ENCODE results near the gene LSG1.
"Not testable (repeated sequence)": the region's sequence is repeated elsewhere in the genome, so short reads cannot be mapped to it uniquely, and the experiment has no call there.

LSG1 gene

GRCh38 chr3:194615226-194615625, 56.8 kb downstream of the LSG1 start:
- no peak for DNase-seq

DNA sequence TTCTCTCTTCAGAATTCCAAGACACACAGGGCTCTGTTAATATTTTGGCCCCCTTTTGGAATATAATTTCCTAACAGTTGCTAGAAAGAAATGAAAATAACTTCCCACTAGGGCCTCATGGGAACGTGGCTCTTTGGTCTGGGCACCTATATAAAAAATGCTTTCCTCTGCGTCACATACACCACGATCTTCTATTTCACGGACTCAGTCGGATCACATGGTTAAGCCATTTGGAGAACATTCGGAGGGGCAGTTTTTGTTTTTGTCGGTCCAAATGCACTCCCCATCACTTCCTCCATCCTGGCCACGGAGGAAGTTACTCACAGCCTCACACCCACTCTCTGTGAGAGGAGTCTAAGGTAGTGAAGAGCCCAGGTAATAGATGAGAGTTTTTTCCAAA, 59.8 kb downstream of the LSG1 start:
- DNase-seq = no peak

GRCh38 chr3:194610689-194611088, 61.3 kb downstream of the LSG1 start:
- no peak for DNase-seq

DNA sequence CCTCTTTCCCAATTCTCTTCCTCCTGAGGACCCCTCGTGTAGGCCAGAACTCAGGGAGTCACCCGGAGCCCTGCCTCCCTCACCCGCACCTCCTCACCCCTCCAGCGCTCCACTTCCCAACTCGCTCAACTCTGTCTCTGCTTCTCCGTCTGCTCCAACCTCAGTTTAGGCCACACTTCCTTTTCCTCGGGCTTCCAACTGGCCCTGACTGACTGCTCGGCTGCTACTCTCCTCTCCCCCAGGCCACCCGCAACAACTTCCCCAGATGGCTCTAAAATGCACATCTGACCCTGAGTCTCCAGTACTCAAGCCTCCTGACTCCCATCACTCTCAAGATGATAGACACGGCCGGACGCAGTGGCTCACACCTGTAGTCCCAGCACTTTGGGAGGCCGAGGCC, 62.4 kb downstream of the LSG1 start:
- no peak for DNase-seq

DNA sequence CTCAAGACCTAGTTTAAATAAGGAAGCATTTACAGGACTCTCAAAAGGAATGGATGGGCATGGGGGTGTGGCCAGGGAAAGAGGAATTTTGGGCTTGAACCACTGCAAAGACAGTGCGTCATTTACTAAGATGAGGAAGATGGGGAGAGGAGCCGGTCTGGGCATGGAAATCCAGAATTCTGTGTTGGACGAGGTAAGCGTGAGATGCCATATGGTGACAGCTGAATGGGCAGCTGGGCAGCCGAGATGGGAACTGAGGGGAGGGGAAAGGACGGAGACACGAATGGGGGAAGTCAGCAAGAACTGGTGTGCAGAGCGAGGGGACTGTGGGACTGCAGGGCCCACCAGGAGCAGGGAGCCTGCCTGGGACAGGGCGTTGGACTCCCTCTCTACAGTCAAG, 63.0 kb downstream of the LSG1 start:
- no peak for DNase-seq

DNA sequence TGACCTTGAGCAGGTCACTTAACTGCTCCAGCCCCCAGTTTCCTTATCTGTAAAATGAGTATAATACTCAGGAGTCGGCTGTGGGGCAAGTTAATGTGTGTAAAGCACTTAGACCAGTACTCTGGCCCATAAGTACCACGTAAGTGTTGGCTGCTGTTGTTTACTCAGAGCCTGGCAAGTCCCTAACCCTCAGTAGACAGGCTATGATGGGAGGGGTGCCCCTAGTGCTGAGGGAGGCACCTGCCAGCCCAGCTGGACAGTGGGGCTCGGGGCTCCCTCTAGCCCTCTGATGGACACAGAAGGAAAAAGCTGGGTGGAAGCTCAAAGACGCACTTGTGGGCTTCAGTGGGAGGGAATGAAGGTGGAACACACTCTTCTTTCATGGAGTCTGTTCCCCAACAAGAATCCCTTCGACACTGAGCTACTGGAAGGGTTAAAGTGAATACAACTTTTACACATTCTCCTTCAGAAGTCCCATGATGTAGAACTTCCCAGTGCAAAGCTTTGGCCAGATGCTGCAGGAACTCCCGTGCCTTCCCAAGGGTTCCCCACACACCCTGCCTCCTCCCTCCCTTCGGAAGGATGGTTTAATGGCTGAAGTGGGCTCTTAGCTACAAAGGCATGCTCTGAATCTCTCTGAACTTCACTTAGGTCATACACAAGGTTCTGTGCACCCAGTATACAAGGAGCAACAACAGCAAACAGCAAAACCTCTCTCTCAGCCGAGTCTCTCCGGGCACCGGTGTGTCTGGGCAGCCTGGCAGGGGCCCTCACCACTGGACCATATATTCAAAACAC, 64.2 kb downstream of the LSG1 start:
- no peak for DNase-seq

GRCh38 chr3:194606941-194607340, 65.0 kb downstream of the LSG1 start:
- DNase-seq = no peak

DNA sequence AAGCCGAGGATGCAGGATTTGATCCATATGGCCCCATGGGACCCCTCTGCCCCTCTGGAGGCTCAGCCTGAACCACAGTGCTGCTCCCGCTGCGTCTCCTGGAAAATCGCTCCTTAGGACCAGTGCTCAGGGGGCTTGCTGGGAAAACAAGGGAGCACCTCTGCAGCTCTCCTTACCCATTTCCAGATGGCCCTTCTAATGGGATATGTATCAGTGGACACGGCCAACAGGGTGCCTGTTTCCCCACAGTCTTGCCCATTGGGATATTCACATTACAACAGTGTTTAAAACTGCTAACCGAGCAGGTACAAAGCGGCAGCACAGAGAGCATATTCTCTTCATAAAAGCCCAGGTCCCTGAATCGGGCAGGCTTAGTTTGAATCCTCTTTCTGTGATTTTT, 65.8 kb downstream of the LSG1 start:
- DNase-seq = no peak

GRCh38 chr3:194605314-194605713, 66.7 kb downstream of the LSG1 start:
- not testable (repeated sequence) for DNase-seq

GRCh38 chr3:194604837-194605236, 67.2 kb downstream of the LSG1 start:
- no peak for DNase-seq

DNA sequence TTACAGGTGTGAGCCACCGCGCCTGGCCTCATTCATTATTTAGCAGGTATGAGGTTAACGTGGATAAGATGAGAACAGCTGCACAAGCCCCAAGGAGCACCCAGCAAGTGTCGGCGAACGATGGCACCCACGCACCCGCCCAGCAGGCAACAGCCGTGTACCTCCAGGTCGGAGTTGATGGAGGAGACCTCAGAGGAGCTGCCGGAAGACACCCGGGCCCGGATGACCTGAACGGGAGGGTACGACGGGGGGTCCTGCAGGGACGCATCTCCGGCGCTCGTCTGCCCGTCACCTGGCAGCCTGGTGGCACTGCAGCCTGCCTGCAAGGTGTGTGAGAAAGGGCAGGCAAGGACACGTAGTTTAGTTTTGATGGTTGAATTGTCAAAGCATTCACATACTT, 67.9 kb downstream of the LSG1 start:
- DNase-seq = no peak

GRCh38 chr3:194602669-194603171, 69.3 kb downstream of the LSG1 start:
- no peak for DNase-seq

- DNase-seq = no peak
These were observed 73.0 kb downstream of the LSG1 start for GRCh38 chr3:194598771-194599557.

DNA sequence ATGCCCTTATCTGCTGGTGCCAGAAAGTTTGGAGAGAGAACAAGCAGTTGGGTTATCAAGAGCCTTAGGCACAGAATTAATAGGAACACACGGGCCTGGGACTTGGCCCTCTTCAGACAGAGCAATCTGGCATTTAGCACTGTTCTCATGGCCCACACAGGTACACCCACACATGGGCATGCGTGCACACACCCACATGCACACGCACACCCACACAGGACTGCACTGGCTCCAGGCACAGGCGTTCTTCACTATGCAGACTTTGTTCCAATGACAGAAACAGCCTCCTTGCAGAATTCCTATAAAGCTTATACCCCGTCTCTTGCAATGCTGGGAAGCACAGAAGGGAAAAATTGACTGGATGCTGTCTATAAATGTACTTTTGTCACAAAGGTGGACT, 75.1 kb downstream of the LSG1 start:
- DNase-seq = no peak

- DNase-seq = no peak
These were observed 78.9 kb downstream of the LSG1 start for GRCh38 chr3:194592798-194593752.

All from activated CD8-positive, alpha-beta memory T cell treated with anti-CD3 and anti-CD28 coated beads for 24 hours (primary cell).